SW 1271 (cell line): ENCODE results near the gene PIP5K1B.
"Not testable (repeated sequence)": the region's sequence is repeated elsewhere in the genome, so short reads cannot be mapped to it uniquely, and the experiment has no call there.

ENCODE experiments used
- DNase-seq, 2 experiments: peaks; one replicate each; lab custom pipeline; 2025; lab: John Stamatoyannopoulos, UW

Gene PIP5K1B

DNA sequence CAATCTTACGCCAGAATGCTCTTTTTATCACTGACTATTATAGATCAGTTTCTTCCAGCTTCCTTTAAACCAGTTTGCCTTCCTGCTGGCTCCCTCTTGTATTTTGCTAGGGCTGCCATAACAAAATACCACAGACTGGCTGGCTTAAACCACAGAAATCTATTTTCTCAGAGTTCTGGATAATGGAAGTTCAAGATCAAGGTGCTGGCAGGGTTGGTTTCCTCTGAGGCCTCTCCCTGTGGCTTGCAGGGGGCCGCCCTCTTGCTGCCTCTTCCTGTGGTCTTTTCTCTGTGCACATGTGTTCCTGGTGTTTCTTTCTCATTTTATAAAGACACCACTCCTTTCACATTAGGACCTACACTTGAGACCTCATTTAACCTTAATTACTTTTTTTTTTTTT is 323.7 kb downstream of the PIP5K1B start:
- no peak for DNase-seq

DNA sequence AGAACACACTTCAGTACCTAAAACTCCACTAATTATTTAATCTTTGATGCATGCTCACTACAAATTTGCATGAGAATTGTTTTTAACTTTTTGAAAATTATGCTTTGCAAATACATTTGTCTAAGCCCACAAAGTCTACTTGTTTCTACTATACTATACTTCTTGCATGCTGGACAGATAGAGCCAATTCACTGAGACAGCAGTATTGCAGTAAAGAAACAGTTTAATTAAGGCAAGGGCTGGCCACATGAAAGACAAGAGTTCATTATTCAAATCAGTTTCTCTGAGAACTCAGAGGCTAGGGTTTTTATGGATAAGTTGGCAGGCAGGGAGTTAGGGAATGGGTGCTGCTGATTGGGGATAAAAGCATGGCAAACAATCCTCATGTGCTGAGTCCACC is 324.5 kb downstream of the PIP5K1B start:
- DNase-seq, result no peak

DNA sequence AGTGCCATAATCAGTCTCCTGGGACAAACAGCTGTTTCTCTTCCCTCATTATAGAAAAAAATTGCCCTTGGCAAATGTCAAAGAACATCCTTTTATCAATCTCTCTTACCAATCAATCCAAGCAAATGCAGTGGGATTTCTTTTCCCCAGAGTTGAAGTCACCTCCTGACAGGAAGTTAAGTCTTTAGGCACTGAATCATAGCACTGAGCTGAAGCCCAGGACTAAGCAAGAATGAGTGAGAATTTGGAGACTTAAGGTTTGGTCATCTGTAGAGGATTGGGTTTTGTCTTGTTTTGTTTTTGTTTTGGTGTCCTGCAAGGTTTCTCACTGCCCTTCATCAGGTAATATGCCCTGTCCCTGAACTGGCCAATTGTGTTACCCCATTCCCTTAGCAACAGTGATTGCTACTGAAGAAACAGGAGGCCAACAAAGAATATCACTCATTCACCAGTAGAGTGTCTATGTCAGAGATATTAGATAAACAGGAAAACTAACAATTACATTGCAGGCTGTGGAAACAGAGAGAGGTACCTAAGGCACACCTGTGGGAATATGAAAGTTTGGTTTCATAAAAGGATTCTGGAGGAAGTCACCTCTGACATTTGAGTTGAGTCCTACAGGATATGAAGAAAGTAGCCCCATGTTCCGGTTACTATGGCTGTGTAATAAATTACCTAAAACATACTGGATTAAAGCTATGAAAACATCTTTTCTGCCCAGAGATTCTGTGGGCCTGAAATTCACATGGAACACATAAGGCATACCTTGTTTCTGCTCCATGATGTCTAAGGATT is 326.0 kb downstream of the PIP5K1B start:
- DNase-seq, result peak; percentile 3 to 13

DNA sequence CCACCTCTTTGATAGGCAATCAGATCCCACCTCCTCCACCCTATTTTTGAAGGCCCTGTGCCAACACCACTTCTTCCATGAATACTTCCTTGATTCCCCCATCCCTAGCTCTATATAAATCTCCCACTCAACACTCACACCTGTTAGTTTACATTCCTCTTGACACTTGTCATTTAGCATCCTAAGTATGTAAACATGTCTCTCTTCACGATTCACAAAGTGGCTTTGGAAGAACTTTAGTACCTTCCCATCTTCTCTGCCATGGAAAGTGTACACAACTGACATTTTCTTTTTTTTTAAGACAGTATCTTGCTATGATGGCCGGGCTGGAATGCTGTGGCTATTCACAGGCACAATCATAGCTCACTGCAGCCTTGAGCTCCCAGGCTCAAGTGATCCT is 329.0 kb downstream of the PIP5K1B start:
- no peak for DNase-seq

DNA sequence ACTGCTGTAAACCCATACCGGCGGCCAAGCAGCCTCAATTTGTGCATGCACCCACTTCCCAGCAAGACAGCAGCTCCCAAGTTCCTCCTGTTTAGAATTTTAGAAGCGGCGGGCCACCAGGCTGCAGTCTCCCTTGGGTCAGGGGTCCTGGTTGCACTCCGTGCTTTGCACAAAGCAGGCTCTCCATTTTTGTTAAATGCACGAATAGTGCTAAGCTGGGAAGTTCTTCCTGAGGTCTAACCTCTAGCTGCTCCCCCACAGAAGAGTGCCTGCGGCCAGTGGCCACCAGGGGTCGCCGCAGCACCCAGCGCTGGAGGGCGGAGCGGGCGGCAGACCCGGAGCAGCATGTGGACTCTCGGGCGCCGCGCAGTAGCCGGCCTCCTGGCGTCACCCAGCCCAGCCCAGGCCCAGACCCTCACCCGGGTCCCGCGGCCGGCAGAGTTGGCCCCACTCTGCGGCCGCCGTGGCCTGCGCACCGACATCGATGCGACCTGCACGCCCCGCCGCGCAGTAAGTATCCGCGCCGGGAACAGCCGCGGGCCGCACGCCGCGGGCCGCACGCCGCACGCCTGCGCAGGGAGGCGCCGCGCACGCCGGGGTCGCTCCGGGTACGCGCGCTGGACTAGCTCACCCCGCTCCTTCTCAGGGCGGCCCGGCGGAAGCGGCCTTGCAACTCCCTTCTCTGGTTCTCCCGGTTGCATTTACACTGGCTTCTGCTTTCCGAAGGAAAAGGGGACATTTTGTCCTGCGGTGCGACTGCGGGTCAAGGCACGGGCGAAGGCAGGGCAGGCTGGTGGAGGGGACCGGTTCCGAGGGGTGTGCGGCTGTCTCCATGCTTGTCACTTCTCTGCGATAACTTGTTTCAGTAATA is 330.6 kb downstream of the PIP5K1B start, which contains the start of gene FXN:
Gene FXN (plus strand): TSS at position 315 of the 871 bp plus-strand sequence. CDS start 31 bp downstream, at position 346.
- DNase-seq, result peak; percentile 29 to 75

DNA sequence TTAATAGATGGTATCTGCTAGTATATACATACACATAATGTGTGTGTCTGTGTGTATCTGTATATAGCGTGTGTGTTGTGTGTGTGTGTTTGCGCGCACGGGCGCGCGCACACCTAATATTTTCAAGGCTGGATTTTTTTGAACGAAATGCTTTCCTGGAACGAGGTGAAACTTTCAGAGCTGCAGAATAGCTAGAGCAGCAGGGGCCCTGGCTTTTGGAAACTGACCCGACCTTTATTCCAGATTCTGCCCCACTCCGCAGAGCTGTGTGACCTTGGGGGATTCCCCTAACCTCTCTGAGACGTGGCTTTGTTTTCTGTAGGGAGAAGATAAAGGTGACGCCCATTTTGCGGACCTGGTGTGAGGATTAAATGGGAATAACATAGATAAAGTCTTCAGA is 331.3 kb downstream of the PIP5K1B start:
- DNase-seq, result no peak

DNA sequence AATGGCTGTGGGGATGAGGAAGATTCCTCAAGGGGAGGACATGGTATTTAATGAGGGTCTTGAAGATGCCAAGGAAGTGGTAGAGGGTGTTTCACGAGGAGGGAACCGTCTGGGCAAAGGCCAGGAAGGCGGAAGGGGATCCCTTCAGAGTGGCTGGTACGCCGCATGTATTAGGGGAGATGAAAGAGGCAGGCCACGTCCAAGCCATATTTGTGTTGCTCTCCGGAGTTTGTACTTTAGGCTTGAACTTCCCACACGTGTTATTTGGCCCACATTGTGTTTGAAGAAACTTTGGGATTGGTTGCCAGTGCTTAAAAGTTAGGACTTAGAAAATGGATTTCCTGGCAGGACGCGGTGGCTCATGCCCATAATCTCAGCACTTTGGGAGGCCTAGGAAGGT is 331.8 kb downstream of the PIP5K1B start:
- no peak for DNase-seq

DNA sequence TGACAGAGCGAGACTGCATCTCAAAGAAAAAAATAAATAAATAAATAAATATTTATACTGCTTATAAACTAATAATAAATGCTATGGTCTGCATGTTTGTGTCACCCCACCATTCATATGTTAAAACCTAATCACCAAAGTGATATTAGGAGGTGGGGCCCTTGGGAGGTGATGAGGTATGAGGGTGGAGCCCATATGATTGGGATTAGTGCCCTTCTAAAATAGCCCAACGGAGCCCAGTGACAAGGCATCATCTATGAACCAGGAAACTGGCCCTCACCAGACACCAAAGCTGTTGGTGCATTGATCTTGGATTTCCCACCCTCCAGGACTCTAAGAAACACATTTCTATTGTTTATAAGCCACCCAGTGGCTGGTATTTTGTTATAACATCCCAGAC is 335.6 kb downstream of the PIP5K1B start:
- DNase-seq, result no peak

DNA sequence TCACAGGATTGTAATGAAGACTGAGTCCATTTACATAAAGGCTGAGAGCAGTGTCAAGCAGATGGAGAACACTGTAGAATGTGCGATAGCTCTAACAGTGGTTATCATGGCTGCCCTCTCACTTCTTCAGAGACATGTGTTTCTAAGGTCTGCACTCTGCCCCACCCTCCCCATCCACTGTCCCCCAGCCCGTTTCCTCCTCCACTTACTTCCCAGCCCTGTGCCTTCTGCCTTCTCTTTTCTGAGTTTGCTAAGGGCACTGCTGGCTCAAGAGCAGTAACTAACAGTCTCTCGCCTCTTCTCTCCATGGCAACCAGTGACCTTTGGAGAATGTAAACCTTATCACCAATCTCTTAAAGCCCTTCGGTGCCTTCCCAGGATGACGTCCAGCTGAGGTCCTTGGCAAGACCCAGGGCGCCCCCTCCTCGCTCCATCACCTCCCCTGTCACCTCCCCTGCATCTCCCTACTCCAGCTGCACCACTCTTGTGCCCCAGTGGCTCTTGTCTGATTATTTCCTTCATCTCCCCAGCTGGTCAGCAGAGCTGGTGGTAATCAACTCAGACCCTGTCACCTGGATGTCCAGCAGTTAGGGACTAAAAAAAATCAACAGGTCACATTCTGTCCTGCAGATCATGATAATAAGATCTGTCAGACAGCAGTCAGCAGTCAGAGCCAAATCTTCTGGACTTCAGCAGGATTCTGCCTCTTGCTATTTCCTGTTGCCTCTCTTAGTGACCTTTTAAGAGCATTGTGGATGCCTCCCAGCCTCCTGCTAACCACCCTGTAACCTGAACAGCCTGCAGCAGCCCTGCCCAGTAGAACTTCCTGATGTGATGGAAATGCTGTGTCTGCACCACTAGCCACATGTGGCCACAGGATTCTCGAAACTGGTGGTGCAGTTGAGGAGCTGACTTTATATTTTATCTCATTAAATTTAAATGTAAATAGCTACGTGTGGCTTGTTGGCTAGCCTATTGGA is 339.5 kb downstream of the PIP5K1B start:
- DNase-seq, result peak in 1 of 2 experiments; percentile 20

DNA sequence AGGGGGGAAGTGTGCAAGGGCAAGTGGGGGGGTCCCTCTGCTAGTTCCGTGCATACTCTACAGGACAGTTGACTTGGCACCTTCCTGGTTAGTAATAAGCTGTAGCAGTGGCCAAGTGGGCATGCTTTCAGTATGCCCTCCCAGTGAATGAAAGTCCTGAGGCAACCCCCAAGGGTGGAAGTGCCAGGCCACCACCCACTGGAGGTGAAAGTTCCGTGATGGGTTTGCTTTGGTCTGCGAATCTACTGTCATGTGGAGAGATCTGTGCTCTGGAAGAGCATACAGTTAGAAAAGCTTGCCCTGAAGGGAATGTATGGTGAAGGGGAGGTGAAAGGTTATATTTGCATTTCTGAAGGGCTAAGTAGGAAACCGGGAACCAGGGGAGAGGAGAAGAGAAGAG is 340.8 kb downstream of the PIP5K1B start:
- no peak for DNase-seq

DNA sequence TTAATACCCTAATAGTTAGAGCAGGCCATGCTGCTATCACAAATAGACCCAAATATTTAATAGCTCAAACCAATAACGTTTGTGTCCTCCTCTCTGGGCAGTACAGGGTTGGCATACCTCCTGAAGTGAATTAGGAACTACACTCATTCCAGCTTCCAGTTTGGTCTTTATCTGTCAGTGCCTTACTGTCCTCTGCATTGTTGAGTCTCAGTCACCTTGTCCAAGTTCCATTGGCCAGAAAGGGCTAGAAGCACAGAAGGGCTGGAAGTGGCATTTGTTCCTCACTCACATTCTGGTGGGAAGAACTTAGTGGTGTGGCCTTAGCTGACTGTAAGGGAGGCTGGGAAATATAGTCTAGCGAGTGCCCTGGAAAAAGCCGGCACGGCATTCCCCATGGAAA is 341.7 kb downstream of the PIP5K1B start:
- DNase-seq, result no peak

DNA sequence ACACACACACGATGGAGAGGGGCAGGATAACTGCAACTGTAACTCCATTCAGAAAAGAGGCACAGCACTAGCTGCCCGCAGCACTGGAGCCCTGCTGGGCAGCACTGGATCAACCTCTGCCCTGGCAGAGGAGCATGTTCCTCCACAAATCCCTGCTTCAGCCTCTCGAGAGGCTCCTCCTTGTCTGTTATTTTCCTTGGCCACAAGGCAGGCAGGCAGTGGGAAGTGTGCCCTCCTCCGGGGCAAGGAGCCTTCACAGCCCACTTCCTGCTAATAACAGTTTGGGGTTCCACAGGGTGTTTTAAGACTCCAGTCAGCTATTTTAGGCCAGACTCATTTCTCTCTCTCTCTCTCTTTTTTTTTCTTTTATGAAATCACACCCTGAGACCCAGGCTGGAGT is 342.3 kb downstream of the PIP5K1B start:
- no peak for DNase-seq

DNA sequence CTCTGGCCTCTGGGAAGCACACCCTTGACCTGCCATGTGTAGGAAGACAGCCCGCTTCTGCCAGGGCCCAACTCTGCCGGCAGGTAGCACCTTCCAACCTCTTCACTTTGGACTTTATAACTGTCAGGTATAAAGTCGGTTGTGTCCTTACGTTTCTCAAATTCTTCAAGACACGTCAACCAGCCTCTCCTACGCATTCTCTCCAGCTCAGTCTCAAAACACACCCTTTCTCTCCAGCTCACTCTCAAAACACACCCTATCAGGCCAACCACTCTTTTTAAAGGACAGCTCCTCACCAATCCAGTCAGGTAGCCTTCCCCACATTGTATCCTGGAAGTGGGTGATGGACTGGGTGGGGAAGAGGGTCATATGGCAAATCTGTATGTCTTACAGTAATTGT is 344.1 kb downstream of the PIP5K1B start:
- DNase-seq, result no peak

DNA sequence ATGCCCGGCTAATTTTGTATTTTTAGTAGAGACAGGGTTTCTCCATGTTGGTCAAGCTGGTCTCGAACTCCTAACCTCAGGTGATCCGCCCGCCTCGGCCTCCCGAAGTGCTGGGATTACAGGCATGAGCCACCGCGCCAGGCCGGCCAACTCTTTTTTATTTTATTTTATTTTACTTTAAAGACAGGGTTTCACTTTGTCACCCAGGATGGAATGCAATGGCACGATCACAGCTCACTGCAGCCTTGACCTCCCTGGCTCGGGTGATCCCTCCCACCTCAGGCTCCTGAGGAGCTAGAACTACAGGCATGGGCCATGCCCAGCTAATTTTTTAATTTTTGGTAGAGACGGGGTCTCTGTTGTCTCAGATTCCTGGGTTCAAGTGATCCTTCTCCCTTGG is 345.9 kb downstream of the PIP5K1B start:
- not testable (repeated sequence) for DNase-seq

DNA sequence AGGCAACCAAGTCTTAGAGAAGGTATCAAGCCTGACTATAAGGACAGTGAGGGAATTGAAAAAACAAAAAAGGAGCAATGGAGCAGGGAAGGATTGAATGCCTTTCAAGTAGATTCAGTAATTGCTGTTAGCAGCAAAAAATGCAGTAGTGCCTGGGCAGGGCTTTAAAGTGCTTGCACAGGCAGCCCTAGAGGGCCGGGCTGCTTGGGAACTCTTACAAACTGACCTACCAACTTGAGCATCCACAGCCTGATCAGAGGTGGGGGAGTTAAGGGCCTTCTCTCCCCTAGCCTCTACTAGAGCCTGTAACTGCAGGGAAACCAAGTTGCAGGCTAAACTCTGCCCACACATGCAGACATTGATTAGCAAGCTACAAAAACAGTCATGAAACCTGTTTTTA is 349.9 kb downstream of the PIP5K1B start:
- DNase-seq, result no peak

DNA sequence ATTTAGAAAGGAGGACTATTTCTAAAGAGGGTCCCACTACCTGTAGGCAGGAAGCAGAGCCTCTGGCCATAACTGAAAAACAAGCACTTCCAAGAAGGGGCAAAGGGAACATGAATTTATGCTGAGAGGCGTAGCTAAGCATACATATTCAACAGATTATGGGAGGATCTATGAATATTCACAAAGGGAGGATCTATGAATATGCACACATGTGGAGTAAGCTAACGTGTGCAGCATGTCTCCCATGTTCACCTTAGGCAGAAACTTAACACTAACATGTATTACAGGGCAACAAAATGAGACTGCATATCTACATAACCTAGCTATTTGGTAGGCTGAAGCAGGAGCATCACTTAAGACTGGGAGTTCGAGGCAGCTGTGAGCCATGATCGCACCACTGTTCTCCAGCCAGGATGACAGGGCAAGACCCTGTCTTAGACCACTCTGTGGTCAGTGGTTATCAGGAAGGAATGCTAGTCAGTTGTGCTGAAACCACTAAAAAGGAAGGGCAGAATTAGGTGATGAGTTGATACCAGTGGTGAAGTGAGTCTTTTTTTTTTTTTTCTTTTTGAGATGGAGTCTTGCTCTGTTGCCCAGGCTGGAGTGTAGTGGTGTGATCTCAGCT is 351.3 kb downstream of the PIP5K1B start:
- DNase-seq, result no peak

DNA sequence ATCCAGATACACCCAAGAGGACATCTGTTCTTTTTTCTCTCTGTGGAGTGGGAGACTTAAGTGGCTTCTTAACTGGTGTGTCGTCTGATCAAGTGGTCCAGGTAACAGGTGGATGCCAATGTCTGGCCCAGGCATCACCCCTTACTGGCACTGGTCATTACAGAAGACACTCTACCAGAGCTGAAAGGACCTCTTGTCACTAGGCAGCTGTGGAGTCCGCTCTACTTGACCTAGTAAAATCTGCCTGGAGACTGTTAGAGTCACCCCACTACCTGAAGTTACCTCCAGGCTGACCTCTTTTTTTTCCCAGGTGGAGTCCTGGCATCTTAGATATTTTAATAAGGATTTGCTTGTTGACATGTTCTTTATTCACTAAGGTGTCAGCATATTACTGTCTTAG is 353.1 kb downstream of the PIP5K1B start:
- no peak for DNase-seq
